HepG2 (cell line): ENCODE data around the gene ZFP36L2. TPM values are rescaled to one million over a fixed set of nuclear protein-coding genes. Genes with fewer than 3 reads are reported as not detected.
A peak's percentile ranks its signal among the peaks of the same experiment; 100 is the strongest.

Experiments used
- ATRX ChIP-seq: sonication (generic); formaldehyde crosslinking; IDR thresholded peaks from 2 replicates; pipeline ENCODE4 v1.4.0; 2020; ENCODE audit warnings: missing genetic modification reagents, borderline replicate concordance
- CREM ChIP-seq, 2 experiments: sonication (generic) in 1 of 2; formaldehyde crosslinking in 1 of 2; IDR thresholded peaks; 2 replicates each; pipeline versions ENCODE4 v1.4.0 to v1.6.1; 2016 to 2020; ENCODE audit warnings: antibody characterized with exemption in 1 of 2, mild to moderate bottlenecking in 1 of 2, missing genetic modification reagents in 1 of 2
- HNF1A ChIP-seq, 2 experiments: sonication (generic) in 1 of 2; formaldehyde crosslinking in 1 of 2; IDR thresholded peaks; 2 replicates each; pipeline versions ENCODE4 v1.4.0 to v1.6.1; 2016 to 2020; ENCODE audit warnings: borderline replicate concordance in 1 of 2, low read depth in 1 of 2, mild to moderate bottlenecking in 1 of 2, missing genetic modification reagents in 1 of 2
- IKZF4 ChIP-seq: sonication (generic); formaldehyde crosslinking; IDR thresholded peaks from 2 replicates; pipeline ENCODE4 v1.5.1; 2020; ENCODE audit warnings: borderline replicate concordance, mild to moderate bottlenecking, low read depth, missing genetic modification reagents; ENCODE audit errors: not compliant biosample characterization
- MEIS1 ChIP-seq: sonication (generic); formaldehyde crosslinking; IDR thresholded peaks from 2 replicates; pipeline ENCODE4 v1.9.0; 2021; ENCODE audit warnings: mild to moderate bottlenecking, missing genetic modification reagents, moderate library complexity, borderline replicate concordance
- NONO ChIP-seq, 2 experiments: fragments of 450-650 bp in 1 of 2; sonication (generic) in 1 of 2; formaldehyde crosslinking in 1 of 2; IDR thresholded peaks in 1 of 2; conservative IDR thresholded peaks in 1 of 2; 2 replicates each; pipeline versions ENCODE4 v1.6.1 to v1.8.0; 2017 to 2022; ENCODE audit warnings: mild to moderate bottlenecking in 1 of 2, missing genetic modification reagents in 1 of 2, moderate library complexity in 1 of 2
- PPARG ChIP-seq: conservative IDR thresholded peaks from 2 replicates; pipeline ENCODE4 v1.6.1; 2016; ENCODE audit warnings: missing biosample characterization, missing genetic modification reagents
- RFX1 ChIP-seq: fragments of 450-650 bp; IDR thresholded peaks from 2 replicates; pipeline ENCODE4 v1.6.1; 2017
- SNAI1 ChIP-seq: sonication (generic); formaldehyde crosslinking; IDR thresholded peaks from 2 replicates; pipeline ENCODE4 v1.5.0; 2020; ENCODE audit warnings: mild to moderate bottlenecking, missing genetic modification reagents, borderline replicate concordance
- ZBTB42 ChIP-seq: sonication (generic); formaldehyde crosslinking; IDR thresholded peaks from 2 replicates; pipeline ENCODE4 v1.5.0; 2020; ENCODE audit warnings: mild to moderate bottlenecking, missing genetic modification reagents
- ZBTB8A ChIP-seq: sonication (generic); formaldehyde crosslinking; IDR thresholded peaks from 2 replicates; pipeline ENCODE4 v1.4.0; 2020; ENCODE audit warnings: mild to moderate bottlenecking, low read depth, missing genetic modification reagents, borderline replicate concordance
- ZNF343 ChIP-seq: sonication (generic); formaldehyde crosslinking; IDR thresholded peaks from 2 replicates; pipeline ENCODE4 v1.4.0; 2020; ENCODE audit warnings: mild to moderate bottlenecking, missing genetic modification reagents
- ZNF607 ChIP-seq: sonication (generic); formaldehyde crosslinking; IDR thresholded peaks from 2 replicates; pipeline ENCODE4 v1.5.1; 2020; ENCODE audit warnings: missing genetic modification reagents, mild to moderate bottlenecking, borderline replicate concordance
- ZNF703 ChIP-seq: sonication (generic); formaldehyde crosslinking; IDR thresholded peaks from 2 replicates; pipeline ENCODE4 v1.5.1; 2020; ENCODE audit warnings: missing genetic modification reagents, mild to moderate bottlenecking, moderate library complexity, borderline replicate concordance
- ZNF773 ChIP-seq: sonication (generic); formaldehyde crosslinking; IDR thresholded peaks from 2 replicates; pipeline ENCODE4 v1.4.0; 2020; ENCODE audit warnings: missing genetic modification reagents, borderline replicate concordance
- ZNF792 ChIP-seq: IDR thresholded peaks from 2 replicates; pipeline ENCODE4 v1.6.1; 2016
- ZNF800 ChIP-seq: sonication (generic); formaldehyde crosslinking; IDR thresholded peaks from 2 replicates; pipeline ENCODE4 v1.4.0; 2020; ENCODE audit warnings: missing genetic modification reagents
- polyA plus RNA-seq, 8 experiments: library from polyadenylated mRNA; depleted of rRNA in 3 of 8; stranded (reverse) in 7 of 8; unstranded in 1 of 8; fragments of >200 nt; fragmentation: Illumina TruSeq in 4 of 8; extraction: Trizol in 4 of 8; gene quantifications; 2 replicates each; pipeline versions ENCODE4 v1.2.1 to v1.2.3, GENCODE V29; 2011 to 2016; ENCODE audit warnings: low read depth in 4 of 8, missing spikeins in 1 of 8, mixed read lengths in 1 of 8; ENCODE audit not compliant: insufficient read depth in 1 of 8
- total RNA-seq, 5 experiments: library from RNA; depleted of rRNA; stranded (reverse); fragments of >200 nt; fragmentation: Illumina TruSeq; extraction: Trizol; gene quantifications; 2 replicates each; pipeline ENCODE4 v1.2.3, GENCODE V29; 2016; ENCODE audit warnings: low read depth in 1 of 5
- TF ChIP-seq, protein P1 (sequence below): sonication (generic); formaldehyde crosslinking; IDR thresholded peaks from 2 replicates; pipeline ENCODE4 v1.4.0; 2020; ENCODE audit warnings: missing genetic modification reagents
- TF ChIP-seq, protein P2 (sequence below): sonication (generic); formaldehyde crosslinking; IDR thresholded peaks from 2 replicates; pipeline ENCODE4 v1.4.0; 2020; ENCODE audit warnings: missing genetic modification reagents

ZFP36L2 gene
- total and polyA plus RNA-seq, 2 of the 13 experiments (the other 11 are each of a cell fraction or from before 2014, with no cell fraction given) = 11.2 to 21.8 TPM

DNA sequence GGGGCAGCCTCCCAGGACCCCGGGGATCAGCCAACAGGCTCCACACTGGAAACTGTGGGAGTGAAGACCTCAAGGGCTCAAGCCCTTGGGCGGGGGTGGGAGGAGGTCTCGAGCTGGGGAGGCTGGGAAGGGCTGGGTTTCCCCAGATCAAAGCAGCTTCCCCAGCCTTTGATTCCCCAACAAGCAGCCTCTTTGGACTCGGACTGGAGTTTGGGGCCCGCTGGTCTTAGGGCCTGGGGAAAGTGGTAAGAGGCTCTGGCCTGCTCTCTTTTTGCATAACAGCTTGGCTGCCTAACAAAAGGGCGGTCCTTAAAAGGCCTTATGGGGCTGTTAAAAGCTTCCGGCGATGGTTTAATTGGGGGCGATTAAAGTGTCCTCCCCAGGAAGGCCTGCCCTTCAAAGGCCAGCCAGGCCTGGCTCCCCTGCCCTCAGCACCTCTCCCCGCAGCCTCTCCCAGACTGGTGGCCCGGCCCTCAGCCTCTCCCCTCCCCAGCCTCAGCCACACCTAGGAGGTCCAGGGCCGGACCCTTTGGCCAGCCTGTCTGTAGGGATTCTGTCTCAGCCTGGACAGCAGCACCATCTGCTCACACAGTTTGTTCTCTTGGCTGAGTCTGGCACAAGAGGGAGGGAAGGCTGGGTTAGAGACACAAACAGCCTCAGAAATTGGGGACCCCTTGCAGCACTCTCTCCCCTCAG is 39.6 kb downstream of the ZFP36L2 start (continued):
- TF ChIP-seq HNF1A (IDR thresholded peaks at IDR 0.05; ENCODE audit: low read depth) = peak; percentile 51
- no peak for TF ChIP-seq HNF1A (CRISPR knock-in tag; IDR thresholded peaks at IDR 0.05; ENCODE audit: borderline replicate concordance)
- no peak for TF ChIP-seq ZNF800
- no peak for TF ChIP-seq PPARG (CRISPR knock-in tag)
- no peak for TF ChIP-seq SNAI1
- TF ChIP-seq ZNF607 (CRISPR knock-in tag) = no peak
- TF ChIP-seq, protein P1, sequence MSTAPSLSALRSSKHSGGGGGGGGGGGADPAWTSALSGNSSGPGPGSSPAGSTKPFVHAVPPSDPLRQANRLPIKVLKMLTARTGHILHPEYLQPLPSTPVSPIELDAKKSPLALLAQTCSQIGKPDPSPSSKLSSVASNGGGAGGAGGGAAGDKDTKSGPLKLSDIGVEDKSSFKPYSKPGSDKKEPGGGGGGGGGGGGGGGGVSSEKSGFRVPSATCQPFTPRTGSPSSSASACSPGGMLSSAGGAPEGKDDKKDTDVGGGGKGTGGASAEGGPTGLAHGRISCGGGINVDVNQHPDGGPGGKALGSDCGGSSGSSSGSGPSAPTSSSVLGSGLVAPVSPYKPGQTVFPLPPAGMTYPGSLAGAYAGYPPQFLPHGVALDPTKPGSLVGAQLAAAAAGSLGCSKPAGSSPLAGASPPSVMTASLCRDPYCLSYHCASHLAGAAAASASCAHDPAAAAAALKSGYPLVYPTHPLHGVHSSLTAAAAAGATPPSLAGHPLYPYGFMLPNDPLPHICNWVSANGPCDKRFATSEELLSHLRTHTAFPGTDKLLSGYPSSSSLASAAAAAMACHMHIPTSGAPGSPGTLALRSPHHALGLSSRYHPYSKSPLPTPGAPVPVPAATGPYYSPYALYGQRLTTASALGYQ (CRISPR knock-in tag) = no peak
- 0 out of 2 replicates have a peak, but pooled peaks have one; percentile 45 for TF ChIP-seq ZNF343
- no peak for TF ChIP-seq MEIS1 (CRISPR knock-in tag)
- no peak for TF ChIP-seq ATRX (CRISPR knock-in tag)
- TF ChIP-seq RFX1 = no peak
- TF ChIP-seq ZNF773 (CRISPR knock-in tag) = no peak
- TF ChIP-seq NONO (IDR thresholded peaks at IDR 0.05) = no peak
- TF ChIP-seq NONO (CRISPR knock-in tag; conservative IDR thresholded peaks at IDR 0.05) = no peak
- no peak for TF ChIP-seq ZBTB42
- no peak for TF ChIP-seq IKZF4 (CRISPR knock-in tag)
- TF ChIP-seq ZNF703 (CRISPR knock-in tag) = no peak
- peak; percentile 41; the same call in 1 of the 2 replicates for TF ChIP-seq ZBTB8A (CRISPR knock-in tag)
- TF ChIP-seq, protein P2, sequence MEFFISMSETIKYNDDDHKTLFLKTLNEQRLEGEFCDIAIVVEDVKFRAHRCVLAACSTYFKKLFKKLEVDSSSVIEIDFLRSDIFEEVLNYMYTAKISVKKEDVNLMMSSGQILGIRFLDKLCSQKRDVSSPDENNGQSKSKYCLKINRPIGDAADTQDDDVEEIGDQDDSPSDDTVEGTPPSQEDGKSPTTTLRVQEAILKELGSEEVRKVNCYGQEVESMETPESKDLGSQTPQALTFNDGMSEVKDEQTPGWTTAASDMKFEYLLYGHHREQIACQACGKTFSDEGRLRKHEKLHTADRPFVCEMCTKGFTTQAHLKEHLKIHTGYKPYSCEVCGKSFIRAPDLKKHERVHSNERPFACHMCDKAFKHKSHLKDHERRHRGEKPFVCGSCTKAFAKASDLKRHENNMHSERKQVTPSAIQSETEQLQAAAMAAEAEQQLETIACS (CRISPR knock-in tag) = no peak
- peak; percentile 19; the same call in 1 of the 2 replicates for TF ChIP-seq CREM (IDR thresholded peaks at IDR 0.05)
- no peak for TF ChIP-seq CREM (CRISPR knock-in tag; IDR thresholded peaks at IDR 0.05)
- 0 out of 2 replicates have a peak, but pooled peaks have one; percentile 43 for TF ChIP-seq ZNF792 (CRISPR knock-in tag)
